Adipose tissue (tissue), 3 donors: ENCODE data around the gene SCLT1. TPM values are rescaled to one million over a fixed set of nuclear protein-coding genes. Genes with fewer than 3 reads are reported as not detected.

ENCODE experiments used
- polyA plus RNA-seq, 3 donors: library from polyadenylated mRNA; stranded (reverse); fragments of 200-250 nt; gene quantifications; one replicate each; pipeline ENCODE4 v1.2.3, GENCODE V29; 2013
- donor health status: healthy with polysubstance abuse.
- donor health status: Bipolar disorder and iron deficiency.
- donor health status: healthy.

SCLT1 gene
- polyA plus RNA-seq, 3 donors: 1.8 to 5.4 (median 3.0) TPM

Other genes starting within 250 kb of the SCLT1 start
- 10 to 100 TPM in 1 of 3 donors, 1 to 10 TPM in 2; 4.6 to 12.1 (median 5.9) TPM for gene C4orf33, start 2.6 kb upstream of the SCLT1 start, polyA plus RNA-seq